ENCODE data around the gene CCL22.

- TF ChIP-seq CTCF (IDR thresholded peaks at IDR 0.05; ENCODE audit: low read length) (no peak), EZH2 (IDR thresholded peaks at IDR 0.05; ENCODE audit: borderline replicate concordance, low read length) (no peak)
Measured at GRCh38 chr16:57335366-57335765, 23.2 kb upstream of the CCL22 start.

Measured in OCI-LY1 (cell line).